ENCODE measurements around the gene SLC22A31.

Gene SLC22A31

GRCh38 chr16:89217138-89217387 lies 16.7 kb upstream of the SLC22A31 start:
- DNase-seq (ENCODE audit: low read depth in 2 of 3, low spot score in 2 of 3): no peak

DNA sequence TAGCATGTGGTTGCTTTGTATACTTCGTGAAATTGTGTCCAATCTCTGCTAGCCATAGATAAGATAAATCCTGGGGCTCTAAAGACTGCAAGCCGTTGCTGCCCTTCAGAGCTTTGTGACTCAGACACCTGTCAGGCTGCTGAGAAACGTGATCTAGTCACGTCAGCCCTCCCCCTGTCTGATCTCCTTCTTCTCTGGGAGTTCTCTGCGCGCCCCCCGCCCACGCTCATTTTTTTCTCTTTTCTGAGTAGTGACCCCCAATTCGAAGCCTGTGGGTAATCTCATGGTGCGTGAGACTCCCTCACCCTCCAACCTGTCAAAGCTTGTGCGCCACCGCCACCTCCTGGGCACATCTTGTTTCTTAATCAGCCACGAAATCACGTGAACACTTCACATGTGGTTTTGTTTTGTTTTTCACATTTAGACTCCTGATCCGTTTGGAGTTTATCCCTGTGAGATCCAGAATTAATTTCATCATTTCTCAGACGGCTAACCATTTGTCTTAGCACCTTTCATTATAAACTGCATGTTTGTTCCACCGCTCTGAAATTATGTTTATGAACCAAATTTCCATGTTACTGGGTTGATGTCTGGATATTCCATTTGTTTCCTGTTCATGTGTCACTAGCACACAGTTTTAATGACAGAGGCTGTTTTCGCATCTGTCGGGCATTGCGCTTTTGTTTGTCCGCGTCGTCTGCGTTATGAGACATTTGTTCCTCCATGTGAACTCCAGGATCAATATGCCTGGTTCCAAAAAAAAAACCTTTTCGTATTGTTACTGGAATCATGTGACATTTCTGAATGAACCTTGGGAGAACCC lies 16.2 kb upstream of the SLC22A31 start:
- DNase-seq (ENCODE audit: low read depth in 2 of 3, low spot score in 2 of 3): peak; percentile 50 to 57 (median 56)

DNA sequence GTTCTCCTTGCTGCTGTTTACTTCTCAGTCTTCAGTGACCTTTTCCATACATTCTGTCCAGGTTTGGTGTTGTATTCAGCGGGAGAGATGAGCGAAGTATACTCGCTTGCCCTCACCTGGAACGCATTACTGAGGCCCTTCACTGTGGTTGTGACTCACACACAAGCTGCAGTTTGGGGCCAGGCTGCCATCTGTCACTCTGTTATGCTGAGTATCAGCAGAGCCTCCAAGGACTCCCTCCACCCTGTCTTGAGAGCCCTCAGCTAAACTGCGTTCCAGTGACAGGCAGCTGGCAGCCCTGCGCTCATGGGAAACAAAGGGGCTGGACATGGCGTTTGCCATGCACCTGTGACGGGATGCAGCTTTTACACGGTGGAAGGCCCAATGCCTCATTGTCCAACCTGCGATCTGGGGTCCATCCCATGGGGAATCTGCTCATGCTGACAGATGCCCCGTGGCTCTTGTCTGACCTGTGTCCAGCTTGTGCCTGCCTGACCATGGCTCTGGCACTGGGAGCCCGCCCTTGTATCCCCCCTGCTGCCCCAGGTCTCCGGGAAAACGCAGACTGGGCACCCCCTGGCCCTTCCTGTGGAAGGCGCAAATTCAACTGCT lies 10.7 kb upstream of the SLC22A31 start:
- no peak for DNase-seq (ENCODE audit: low read depth in 2 of 3, low spot score in 2 of 3)

GRCh38 chr16:89210165-89210903 lies 10.0 kb upstream of the SLC22A31 start:
- no peak for DNase-seq (ENCODE audit: low read depth in 2 of 3, low spot score in 2 of 3)

- no peak for DNase-seq (ENCODE audit: low read depth in 2 of 3, low spot score in 2 of 3)
These were observed 9.2 kb upstream of the SLC22A31 start for GRCh38 chr16:89209522-89210044.

- no peak for DNase-seq (ENCODE audit: low read depth in 2 of 3, low spot score in 2 of 3)
These were observed 7.7 kb upstream of the SLC22A31 start for GRCh38 chr16:89207993-89208392.

DNA sequence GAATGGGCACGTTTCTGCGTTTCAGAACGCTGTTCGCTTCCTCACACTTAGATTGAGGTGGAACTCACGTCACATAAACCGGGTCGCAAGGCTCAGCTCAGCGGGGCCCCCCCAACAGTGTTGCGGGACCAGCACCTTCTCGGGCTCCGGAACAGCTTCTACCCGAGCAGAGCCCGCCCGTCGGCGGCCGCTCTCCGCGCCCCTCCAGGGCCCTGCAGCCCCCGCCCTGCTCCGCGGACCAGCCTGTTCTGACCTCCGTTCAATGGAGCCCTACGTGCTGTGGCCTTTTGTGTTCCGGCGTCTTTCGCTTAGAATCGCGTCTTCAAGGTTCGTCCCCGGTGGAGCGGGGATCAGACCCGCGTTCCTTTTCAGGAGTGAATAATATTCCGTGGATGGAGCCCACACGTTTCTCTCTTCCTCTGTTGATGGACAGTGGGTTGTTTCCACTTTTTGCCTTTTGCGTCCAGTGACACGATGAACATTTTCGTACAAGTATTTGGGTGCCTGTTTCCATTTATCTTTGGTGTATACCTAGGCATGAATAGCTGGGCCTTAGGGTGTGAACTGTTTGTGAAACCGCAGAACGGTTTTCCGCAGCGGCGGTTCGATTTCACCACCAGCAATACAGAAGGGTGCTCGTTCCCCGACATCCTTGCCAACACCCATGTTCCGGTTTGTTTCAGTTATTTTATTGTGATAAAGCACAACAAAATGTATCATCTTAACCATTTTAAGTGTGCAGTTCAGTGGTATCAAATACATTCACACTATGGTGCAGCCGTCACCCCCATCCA lies 2.3 kb upstream of the SLC22A31 start:
- DNase-seq (ENCODE audit: low read depth in 2 of 3, low spot score in 2 of 3): no peak

- DNase-seq (ENCODE audit: low read depth in 2 of 3, low spot score in 2 of 3): peak; percentile 52 to 62 (median 58)
These were observed 1.4 kb upstream of the SLC22A31 start for GRCh38 chr16:89201439-89202377.

GRCh38 chr16:89200850-89201411 lies 594 bp upstream of the SLC22A31 start:
- no peak for DNase-seq (ENCODE audit: low read depth in 2 of 3, low spot score in 2 of 3)

DNA sequence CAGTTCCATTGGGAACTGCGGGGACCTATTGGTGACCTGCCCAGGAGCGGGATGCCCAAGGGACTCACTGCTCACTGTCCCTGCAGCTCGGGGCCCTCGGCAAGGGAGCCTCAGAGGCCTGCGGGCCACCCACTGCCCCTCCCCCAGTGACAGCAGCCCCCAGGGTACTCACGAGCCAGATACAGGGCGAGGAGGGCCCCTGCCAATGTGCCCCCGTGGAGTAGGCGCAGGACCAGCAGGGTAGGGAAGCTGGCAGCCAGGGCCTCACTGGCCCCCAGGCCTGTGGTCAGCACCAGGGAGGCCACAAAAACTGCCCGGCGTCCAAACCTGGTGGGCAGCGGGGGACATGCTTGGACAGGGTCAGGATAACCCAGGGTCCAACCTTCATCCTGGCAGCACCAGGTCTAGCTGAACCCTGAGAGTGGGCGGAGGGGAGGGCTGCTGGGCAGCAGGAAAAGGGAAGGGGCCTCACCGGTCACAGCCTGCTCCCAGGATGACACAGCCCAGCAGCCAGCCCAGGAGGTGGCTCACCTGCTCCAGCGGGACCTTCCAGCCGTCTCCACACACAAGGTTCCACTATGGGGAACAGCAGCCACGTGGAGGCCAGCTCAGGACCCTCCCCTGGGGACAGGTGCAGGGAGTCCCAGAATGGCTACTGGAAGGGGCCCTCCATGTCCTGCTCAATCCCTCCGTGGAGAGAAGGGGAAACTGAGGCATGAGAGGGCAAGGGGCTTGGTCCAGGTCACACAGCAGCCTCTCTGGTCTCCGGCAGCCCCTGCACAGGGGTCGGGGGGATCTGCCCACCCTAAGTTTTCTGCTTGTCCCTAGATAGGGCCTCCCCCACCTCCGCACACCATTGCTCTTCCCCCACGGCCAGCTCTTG lies 855 bp downstream of the SLC22A31 start:
- DNase-seq (ENCODE audit: low read depth in 2 of 3, low spot score in 2 of 3): no peak

- DNase-seq (ENCODE audit: low read depth in 2 of 3, low spot score in 2 of 3): no peak
These were observed 1.7 kb downstream of the SLC22A31 start for GRCh38 chr16:89198417-89199240.

DNA sequence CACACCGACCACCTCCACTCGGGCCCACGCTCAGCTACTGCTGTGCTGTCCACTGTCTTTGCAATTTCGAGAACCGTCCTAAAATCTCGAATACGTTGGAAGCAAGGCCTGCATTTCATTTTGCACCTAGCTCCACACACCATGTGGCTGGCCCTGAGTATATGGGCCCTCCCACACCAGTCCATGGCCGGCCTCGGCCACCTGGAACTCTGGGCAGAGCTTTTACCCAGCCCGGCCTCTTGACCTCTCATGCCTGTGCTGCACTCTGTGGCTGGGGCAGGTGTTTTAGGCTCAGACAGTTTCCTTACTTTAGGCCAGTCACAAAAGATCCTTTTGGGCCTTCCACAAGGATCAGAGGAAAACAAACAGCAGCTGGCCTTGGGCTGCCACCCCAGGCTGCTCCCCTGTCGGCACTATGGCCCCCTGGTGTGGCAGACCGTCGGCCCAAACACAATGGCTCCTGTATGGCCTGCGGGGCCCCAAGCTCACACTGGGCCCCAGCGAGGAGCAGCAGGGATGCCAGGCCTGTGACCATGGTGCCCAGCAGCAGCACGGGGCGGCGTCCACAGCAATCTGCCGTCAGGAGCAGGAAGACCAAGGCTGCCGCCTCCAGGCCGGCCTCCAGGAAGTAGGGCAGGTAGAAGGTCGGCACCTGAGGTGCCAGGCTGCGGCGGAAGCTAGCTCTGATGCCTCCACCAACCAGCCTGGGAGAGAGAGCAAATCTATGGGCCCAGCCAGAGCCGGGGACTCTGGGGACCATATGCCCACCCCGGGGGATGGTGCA lies 2.5 kb downstream of the SLC22A31 start:
- no peak for DNase-seq (ENCODE audit: low read depth in 2 of 3, low spot score in 2 of 3)

GRCh38 chr16:89197033-89197632 lies 3.2 kb downstream of the SLC22A31 start:
- DNase-seq (ENCODE audit: low read depth in 2 of 3, low spot score in 2 of 3): no peak

GRCh38 chr16:89195521-89196171 lies 4.7 kb downstream of the SLC22A31 start:
- DNase-seq (ENCODE audit: low read depth in 2 of 3, low spot score in 2 of 3): no peak

- DNase-seq (ENCODE audit: low read depth in 2 of 3, low spot score in 2 of 3): no peak
These were observed 5.7 kb downstream of the SLC22A31 start for GRCh38 chr16:89194340-89195311.
